IMR-90 (cell line): ENCODE measurements around the gene SHROOM3. TPM values are rescaled to one million over a fixed set of nuclear protein-coding genes. Genes with fewer than 3 reads are reported as not detected.

ENCODE experiments used
- ATAC-seq: fragments of 200-7000 bp; cut with Tn5 transposase; 2 replicates; pipeline ENCODE4 v1.9.1; 2020; ENCODE audit warnings: low read depth, mild to moderate bottlenecking, moderate library complexity
- BruUV-seq: library from RNA; stranded (reverse); fragments of 400-500 nt; replicated peaks from 2 replicates; lab custom pipeline; 2021; lab: Mats Ljungman, UMichigan
- CTCF ChIA-PET: fragments of 300-600 bp; formaldehyde crosslinking; extraction: SDS; loops from one replicate; lab custom pipeline; 2021; ENCODE audit warnings: antibody characterized with exemption; lab: Yijun Ruan, JAX
- POLR2A ChIA-PET: fragments of 300-600 bp; sonication (Branson Sonifier 250); formaldehyde crosslinking; loops from one replicate; lab custom pipeline; 2022; ENCODE audit warnings: antibody characterized with exemption; ENCODE audit not compliant: unreplicated experiment; lab: Charles Lee
- DNase-seq: peaks from one replicate; pipeline ENCODE4 v3.0.0; 2013
- H2AFZ ChIP-seq: replicated peaks from 2 replicates; pipeline ENCODE3; 2013; ENCODE audit warnings: low read length, mild to moderate bottlenecking; ENCODE audit not compliant: poor library complexity
- H2AK5ac ChIP-seq: 2 replicates; pipeline ENCODE4 v1.6.1; 2013; ENCODE audit warnings: low read depth, low read length, inconsistent platforms
- H2AK9ac ChIP-seq: replicated peaks from 2 replicates; pipeline ENCODE3; 2013; ENCODE audit warnings: mild to moderate bottlenecking, low read depth, low read length, moderate library complexity; ENCODE audit not compliant: poor library complexity
- H2BK120ac ChIP-seq: 2 replicates; pipeline ENCODE4 v1.6.1; 2013; ENCODE audit warnings: low read depth, low read length, inconsistent platforms
- H2BK15ac ChIP-seq: 3 replicates; pipeline ENCODE4 v1.6.1; 2013; ENCODE audit warnings: low read depth, low read length, inconsistent platforms
- H2BK20ac ChIP-seq: 2 replicates; pipeline ENCODE4 v1.6.1; 2013; ENCODE audit warnings: low read depth, mild to moderate bottlenecking, inconsistent platforms, low read length, moderate library complexity
- H2BK5ac ChIP-seq: 2 replicates; pipeline ENCODE4 v1.6.1; 2013; ENCODE audit warnings: mild to moderate bottlenecking, low read depth, low read length, inconsistent platforms; ENCODE audit not compliant: poor library complexity, severe bottlenecking
- H3K14ac ChIP-seq: replicated peaks from 2 replicates; pipeline ENCODE4 v1.6.1; 2013; ENCODE audit warnings: low read depth, low read length, inconsistent platforms
- H3K18ac ChIP-seq: 2 replicates; pipeline ENCODE4 v1.6.1; 2013; ENCODE audit warnings: low read depth, low read length, control low read depth
- H3K23ac ChIP-seq: 2 replicates; pipeline ENCODE4 v1.6.1; 2013; ENCODE audit warnings: low read depth, low read length, inconsistent platforms
- H3K27ac ChIP-seq: 2 replicates; pipeline ENCODE4 v1.5.1; 2013; ENCODE audit warnings: mild to moderate bottlenecking, control low read depth, low read length; ENCODE audit not compliant: insufficient read depth
- H3K27me3 ChIP-seq: 2 replicates; pipeline ENCODE4 v1.6.1; 2013; ENCODE audit warnings: low read length; ENCODE audit not compliant: control insufficient read depth, insufficient read depth
- H3K36me3 ChIP-seq: 2 replicates; pipeline ENCODE4 v1.6.1; 2013; ENCODE audit warnings: low read length, mixed read lengths; ENCODE audit not compliant: control insufficient read depth, insufficient read depth
- H3K4ac ChIP-seq: 2 replicates; pipeline ENCODE4 v1.6.1; 2013; ENCODE audit warnings: low read depth, low read length, inconsistent platforms
- H3K4me1 ChIP-seq: 2 replicates; pipeline ENCODE4 v1.6.1; 2013; ENCODE audit warnings: low read length, mixed read lengths; ENCODE audit not compliant: control insufficient read depth, insufficient read depth
- H3K4me2 ChIP-seq: 2 replicates; pipeline ENCODE4 v1.6.1; 2013; ENCODE audit warnings: low read depth, mild to moderate bottlenecking, control low read depth, low read length, moderate library complexity
- H3K4me3 ChIP-seq: 2 replicates; pipeline ENCODE4 v1.5.1; 2013; ENCODE audit warnings: low read depth, mild to moderate bottlenecking, control low read depth, low read length, moderate library complexity; ENCODE audit not compliant: insufficient read depth
- H3K56ac ChIP-seq: 2 replicates; pipeline ENCODE4 v1.6.1; 2013; ENCODE audit warnings: low read length, inconsistent platforms; ENCODE audit not compliant: insufficient read depth; ENCODE audit errors: extremely low read depth
- H3K79me1 ChIP-seq, 2 experiments: 2 replicates each; pipeline ENCODE4 v1.6.1; 2013; ENCODE audit warnings: low read length in 2 of 2, inconsistent platforms in 1 of 2, low read depth in 1 of 2
- H3K9ac ChIP-seq: 2 replicates; pipeline ENCODE4 v1.6.1; 2013; ENCODE audit warnings: low read depth, low read length, control low read depth
- H3K9me1 ChIP-seq: 2 replicates; pipeline ENCODE4 v1.6.1; 2013; ENCODE audit warnings: low read length, inconsistent platforms; ENCODE audit not compliant: insufficient read depth
- H3K9me3 ChIP-seq: 2 replicates; pipeline ENCODE4 v1.6.1; 2013; ENCODE audit warnings: low read length; ENCODE audit not compliant: control insufficient read depth, insufficient read depth
- H4K20me1 ChIP-seq: 2 replicates; pipeline ENCODE4 v1.6.1; 2013; ENCODE audit warnings: low read length, inconsistent platforms; ENCODE audit not compliant: insufficient read depth
- H4K5ac ChIP-seq: 2 replicates; pipeline ENCODE4 v1.6.1; 2013; ENCODE audit warnings: mild to moderate bottlenecking, low read depth, low read length, control low read depth
- H4K8ac ChIP-seq, 2 experiments: 2 replicates each; pipeline ENCODE4 v1.6.1; 2013; ENCODE audit warnings: low read depth in 2 of 2, low read length in 2 of 2, control low read depth in 1 of 2, inconsistent platforms in 1 of 2
- H4K91ac ChIP-seq: 2 replicates; pipeline ENCODE4 v1.6.1; 2013; ENCODE audit warnings: low read depth, low read length, inconsistent platforms; ENCODE audit not compliant: insufficient read depth
- BHLHE40 ChIP-seq: fragments of 150-350 bp; IDR thresholded peaks from 2 replicates; pipeline ENCODE4 v1.6.1; 2016; ENCODE audit warnings: mild to moderate bottlenecking, low read depth, low read length
- CEBPB ChIP-seq: IDR thresholded peaks from 2 replicates; pipeline ENCODE4 v1.6.1; 2012; ENCODE audit warnings: low read depth, low read length, improper control_type of control experiment
- CHD1 ChIP-seq: IDR thresholded peaks from 2 replicates; pipeline ENCODE4 v1.6.1; 2012; ENCODE audit warnings: low read depth, low read length, improper control_type of control experiment
- CTCF ChIP-seq: conservative IDR thresholded peaks from 2 replicates; pipeline ENCODE4 v1.5.1; 2012; ENCODE audit warnings: mild to moderate bottlenecking, low read depth, low read length, improper control_type of control experiment
- FOS ChIP-seq: fragments of 150-350 bp; IDR thresholded peaks from 2 replicates; pipeline ENCODE4 v1.6.1; 2016; ENCODE audit warnings: low read depth, low read length
- MAFK ChIP-seq: IDR thresholded peaks from 2 replicates; pipeline ENCODE4 v1.6.1; 2012; ENCODE audit warnings: low read depth, low read length, improper control_type of control experiment
- MAZ ChIP-seq: IDR thresholded peaks from 2 replicates; pipeline ENCODE4 v1.6.1; 2012; ENCODE audit warnings: low read depth, mild to moderate bottlenecking, low read length, improper control_type of control experiment, moderate library complexity, borderline replicate concordance
- MXI1 ChIP-seq: IDR thresholded peaks from 2 replicates; pipeline ENCODE4 v1.6.1; 2012; ENCODE audit warnings: low read depth, mild to moderate bottlenecking, low read length, moderate library complexity, borderline replicate concordance
- NFE2L2 ChIP-seq: fragments of 150-350 bp; IDR thresholded peaks from 2 replicates; pipeline ENCODE4 v1.6.1; 2016; ENCODE audit warnings: low read depth, mild to moderate bottlenecking, low read length
- POLR2A ChIP-seq: IDR thresholded peaks from 2 replicates; pipeline ENCODE4 v1.6.1; 2012; ENCODE audit warnings: mild to moderate bottlenecking, low read depth, low read length
- RAD21 ChIP-seq: IDR thresholded peaks from 2 replicates; pipeline ENCODE4 v1.6.1; 2012; ENCODE audit warnings: low read length, improper control_type of control experiment
- RCOR1 ChIP-seq: IDR thresholded peaks from 2 replicates; pipeline ENCODE4 v1.6.1; 2012; ENCODE audit warnings: mild to moderate bottlenecking, low read length, improper control_type of control experiment; ENCODE audit not compliant: insufficient replicate concordance
- RFX5 ChIP-seq: IDR thresholded peaks from 2 replicates; pipeline ENCODE4 v1.8.0; 2012; ENCODE audit warnings: low read depth, mild to moderate bottlenecking, low read length, moderate library complexity
- SMC3 ChIP-seq: fragments of 150-350 bp; IDR thresholded peaks from 2 replicates; pipeline ENCODE4 v1.6.1; 2016; ENCODE audit warnings: low read depth, mild to moderate bottlenecking, antibody characterized with exemption, low read length, moderate library complexity
- USF2 ChIP-seq: fragments of 150-350 bp; IDR thresholded peaks from 2 replicates; pipeline ENCODE4 v1.6.1; 2017; ENCODE audit warnings: mild to moderate bottlenecking, antibody characterized with exemption, low read length, low read depth
- WGBS, 2 experiments: methylation state at CpG; one replicate each; pipeline versions ENCODE4 v1.1.5 to v1.1.7; 2013; ENCODE audit warnings: missing lambda C conversion rate in 2 of 2; ENCODE audit not compliant: insufficient read length in 1 of 2; ENCODE audit errors: extremely low coverage in 2 of 2; 5-methylcytosine and 5-hydroxymethylcytosine counted together
- dilution Hi-C: fragments of 300-500 bp; cut with HindIII; formaldehyde crosslinking; loops from one replicate; pipeline ENCODE4 v1.14.3; 2018; ENCODE audit warnings: low sequenced_read_pairs; ENCODE audit not compliant: unreplicated experiment
- in situ Hi-C: fragments of 300-500 bp; cut with MboI; formaldehyde crosslinking; loops from 3 replicates; pipeline ENCODE4 v1.14.3; 2019; ENCODE audit warnings: low sequenced_read_pairs, inconsistent platforms, mixed read lengths
- intact Hi-C: fragments of 100-400 bp; cut with micrococcal nuclease; formaldehyde crosslinking; loops from 2 replicates; pipeline ENCODE4 v1.10.0; 2022
- polyA plus RNA-seq, 3 experiments: library from polyadenylated mRNA; depleted of rRNA; stranded (reverse); fragments of >200 nt; gene quantifications; 2 replicates each; pipeline ENCODE4 v1.2.3, GENCODE V29; 2012; ENCODE audit warnings: low replicate concordance in 1 of 3
- total RNA-seq: library from RNA; depleted of rRNA; stranded (reverse); fragments of >200 nt; gene quantifications from 2 replicates; pipeline ENCODE4 v1.2.3, GENCODE V29; 2012
- TF ChIP-seq, protein P1 (sequence below): fragments of 150-350 bp; IDR thresholded peaks from 2 replicates; pipeline ENCODE4 v1.6.1; 2016; ENCODE audit warnings: low read depth, mild to moderate bottlenecking, low read length, moderate library complexity, borderline replicate concordance

SHROOM3 gene
- total and polyA plus RNA-seq, 2 of the 4 experiments (the other 2 are of a cell fraction), result 10.8 to 19.5 TPM

DNA sequence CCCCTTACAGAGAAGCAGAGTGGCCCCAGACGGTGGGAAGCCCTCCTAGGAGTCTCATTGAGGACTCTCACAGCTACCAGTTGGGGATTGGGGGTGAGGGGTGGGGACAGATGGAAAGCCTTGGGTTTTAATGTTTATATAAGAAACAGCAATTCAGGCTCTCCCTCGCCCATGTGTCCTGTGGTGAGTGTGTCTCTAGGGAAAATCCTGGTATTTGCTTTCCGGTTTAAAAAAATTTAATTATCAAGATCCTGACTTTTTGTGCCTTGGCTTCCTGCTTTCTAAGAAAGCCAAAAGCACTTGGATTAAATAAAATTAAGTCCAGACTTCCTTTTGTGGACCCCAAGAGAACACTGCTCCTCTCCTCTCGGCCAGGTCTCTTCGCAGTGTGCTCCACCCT is 369.1 kb downstream of the SHROOM3 start:
- H3K14ac ChIP-seq, result 0 out of 2 replicates have a peak overlapping the region, but pooled peaks have one; percentile 57
- DNase-seq, result no peak
- no peak overlapping the region; the same call in 1 of the 2 replicates for H3K9ac ChIP-seq
- no peak for TF ChIP-seq NFE2L2
- no peak for TF ChIP-seq MXI1
- no peak for TF ChIP-seq RFX5
- no peak for TF ChIP-seq BHLHE40
- TF ChIP-seq, protein P1, sequence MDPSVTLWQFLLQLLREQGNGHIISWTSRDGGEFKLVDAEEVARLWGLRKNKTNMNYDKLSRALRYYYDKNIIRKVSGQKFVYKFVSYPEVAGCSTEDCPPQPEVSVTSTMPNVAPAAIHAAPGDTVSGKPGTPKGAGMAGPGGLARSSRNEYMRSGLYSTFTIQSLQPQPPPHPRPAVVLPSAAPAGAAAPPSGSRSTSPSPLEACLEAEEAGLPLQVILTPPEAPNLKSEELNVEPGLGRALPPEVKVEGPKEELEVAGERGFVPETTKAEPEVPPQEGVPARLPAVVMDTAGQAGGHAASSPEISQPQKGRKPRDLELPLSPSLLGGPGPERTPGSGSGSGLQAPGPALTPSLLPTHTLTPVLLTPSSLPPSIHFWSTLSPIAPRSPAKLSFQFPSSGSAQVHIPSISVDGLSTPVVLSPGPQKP, result no peak
- no peak for TF ChIP-seq POLR2A
- TF ChIP-seq RCOR1, result no peak
- no peak for TF ChIP-seq USF2
- no peak for TF ChIP-seq MAFK
- no peak for TF ChIP-seq CHD1
- no peak for TF ChIP-seq FOS
- no peak for TF ChIP-seq RAD21
- no peak for TF ChIP-seq CTCF
- TF ChIP-seq MAZ, result no peak
- no peak for TF ChIP-seq CEBPB
- TF ChIP-seq SMC3, result no peak
- peak overlapping the region; percentile 51 for H2BK5ac ChIP-seq
- H2BK20ac ChIP-seq, result peak overlapping the region; percentile 73
- ChIA-PET CTCF (no interaction called here), POLR2A (no interaction called here)
- BruUV-seq, result no TSS peak
- peak overlapping the region; percentile 21; the same call in 1 of the 2 replicates for H3K18ac ChIP-seq
- H3K27me3 ChIP-seq, result no peaks in the 10 kb centered on the region
- intact Hi-C loops (no loop called here), dilution Hi-C loops (no loop called here), in situ Hi-C loops (no loop called here)
- peak overlapping the region; percentile 31; the same call in 1 of the 2 replicates for H4K91ac ChIP-seq
- H2BK120ac ChIP-seq, result peak overlapping the region; percentile 63
- no peak overlapping the region for H3K4me2 ChIP-seq
- H3K4ac ChIP-seq, result peak overlapping the region; percentile 65
- H3K27ac ChIP-seq, result peak overlapping the region; percentile 42; the same call in 1 of the 2 replicates
- WGBS, 2 experiments, result no CpG with 5 or more reads among the region's 5 CpGs
- H3K9me1 ChIP-seq, result 0 out of 2 replicates have a peak, but pooled peaks cover 8% of the 10 kb centered on the region
- H3K9me3 ChIP-seq, result no peaks in the 10 kb centered on the region
- H3K36me3 ChIP-seq, result no peaks in the 10 kb centered on the region
- H3K4me3 ChIP-seq, result no peak overlapping the region
- no peak for ATAC-seq
- H2AK5ac ChIP-seq, result peak overlapping the region; percentile 54
- H2AK9ac ChIP-seq, result peak overlapping the region; percentile 11
- no peaks in the 10 kb centered on the region for H4K20me1 ChIP-seq
- peak overlapping the region; percentile 79; the same call in 2 of the 3 replicates for H2BK15ac ChIP-seq
- no peak overlapping the region for H3K23ac ChIP-seq
- H4K5ac ChIP-seq, result no peak overlapping the region
- H4K8ac ChIP-seq, result peak overlapping the region; percentile 29 to 70; a peak in 2 of 4 replicates
- no peak overlapping the region for H3K56ac ChIP-seq
- peaks cover 6% of the 10 kb centered on the region for H3K4me1 ChIP-seq
- no peaks in the 10 kb centered on the region for H3K79me1 ChIP-seq
- H2AFZ ChIP-seq, result no peak overlapping the region
